ENCODE data around the gene CNTNAP5. TPM values are rescaled to one million over a fixed set of nuclear protein-coding genes. Genes with fewer than 3 reads are reported as not detected.
A peak's percentile ranks its signal among the peaks of the same experiment; 100 is the strongest.

Gene CNTNAP5
- total RNA-seq, 1 donor from 2014 or later, result 0.10 TPM

DNA sequence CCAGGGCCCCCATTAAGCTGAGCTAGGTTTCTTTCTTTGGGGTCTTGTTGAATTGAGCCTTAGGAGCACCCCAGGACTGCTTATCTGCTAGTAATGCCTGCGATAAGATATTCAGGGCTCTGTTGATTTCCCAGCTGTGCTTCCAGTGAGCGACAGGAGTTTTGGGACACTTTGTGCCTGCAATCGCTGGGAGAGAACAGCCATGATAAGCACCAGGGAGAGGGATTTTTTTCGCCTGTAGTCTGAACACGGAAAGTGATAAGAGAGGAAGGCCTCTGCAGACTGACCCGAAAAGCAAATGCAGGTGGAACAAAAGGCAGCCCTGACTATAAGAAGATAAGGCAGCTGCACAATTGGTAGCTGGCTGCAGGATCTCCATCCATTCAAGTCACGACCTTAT lies 244.3 kb downstream of the CNTNAP5 start:
- no peak for DNase-seq

- no peak for DNase-seq
Measured at GRCh38 chr2:124272261-124272841, 247.3 kb downstream of the CNTNAP5 start.

GRCh38 chr2:124281541-124281940 lies 256.5 kb downstream of the CNTNAP5 start:
- DNase-seq, result no peak

DNA sequence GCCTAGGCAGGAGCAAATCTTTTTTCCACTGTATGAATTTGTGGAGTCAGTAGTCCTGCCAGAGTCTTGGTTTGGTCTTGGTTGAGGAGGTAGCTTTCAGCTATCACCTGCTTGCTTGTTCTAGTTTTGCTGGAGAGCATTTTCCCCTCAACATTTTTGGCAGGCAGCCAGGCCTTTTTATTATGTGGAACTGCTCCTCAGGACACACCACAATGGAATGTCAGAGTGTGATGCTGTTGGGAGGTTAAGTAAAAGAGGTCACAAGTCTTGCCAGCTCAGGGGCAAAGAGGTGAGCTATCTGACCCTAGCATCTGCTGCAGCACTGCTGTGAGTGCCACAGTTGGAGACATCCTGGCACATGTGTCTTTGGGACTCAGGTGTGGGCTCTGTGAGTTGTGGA lies 258.0 kb downstream of the CNTNAP5 start:
- no peak for DNase-seq

- DNase-seq, result no peak
Measured at GRCh38 chr2:124286089-124286783, 261.1 kb downstream of the CNTNAP5 start.

DNA sequence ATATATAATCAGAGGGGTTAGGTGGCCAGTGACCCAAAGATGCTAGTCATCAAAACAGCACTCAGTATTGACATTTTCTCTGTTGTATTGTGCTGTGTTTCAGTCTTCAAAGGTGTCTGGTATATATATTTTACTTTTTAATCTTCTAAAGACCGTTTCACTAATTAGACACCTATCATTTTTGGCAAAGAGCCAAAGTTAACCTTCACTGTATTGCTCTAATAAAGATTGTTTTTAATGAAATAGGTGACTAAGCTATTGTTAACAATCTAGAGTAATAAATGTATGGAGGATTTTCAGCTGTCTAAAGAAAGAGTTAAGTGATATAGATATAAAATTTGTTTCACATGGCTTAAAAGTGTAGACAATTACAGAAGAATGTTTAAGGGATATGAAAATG lies 264.0 kb downstream of the CNTNAP5 start:
- no peak for DNase-seq

- DNase-seq, result no peak
Measured at GRCh38 chr2:124289615-124290014, 264.5 kb downstream of the CNTNAP5 start.

DNA sequence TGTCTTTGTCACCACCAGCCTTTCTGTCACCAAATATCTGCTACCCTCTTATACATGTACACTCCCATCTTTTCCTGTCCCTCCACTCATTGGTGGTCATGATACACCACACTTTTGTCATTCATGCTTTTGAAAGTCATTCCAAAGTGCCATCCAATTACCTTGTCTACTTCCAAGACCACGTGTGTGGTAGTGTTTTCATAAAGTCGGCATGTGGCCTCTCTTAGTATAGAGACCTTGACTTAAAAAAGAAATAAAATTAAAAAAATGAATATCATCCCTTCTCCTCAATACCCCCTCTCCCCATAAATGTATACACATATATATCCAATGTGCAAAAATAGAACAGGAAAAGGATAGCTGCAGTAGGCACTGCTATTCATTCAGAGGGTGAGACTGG lies 271.4 kb downstream of the CNTNAP5 start:
- DNase-seq, result no peak

DNA sequence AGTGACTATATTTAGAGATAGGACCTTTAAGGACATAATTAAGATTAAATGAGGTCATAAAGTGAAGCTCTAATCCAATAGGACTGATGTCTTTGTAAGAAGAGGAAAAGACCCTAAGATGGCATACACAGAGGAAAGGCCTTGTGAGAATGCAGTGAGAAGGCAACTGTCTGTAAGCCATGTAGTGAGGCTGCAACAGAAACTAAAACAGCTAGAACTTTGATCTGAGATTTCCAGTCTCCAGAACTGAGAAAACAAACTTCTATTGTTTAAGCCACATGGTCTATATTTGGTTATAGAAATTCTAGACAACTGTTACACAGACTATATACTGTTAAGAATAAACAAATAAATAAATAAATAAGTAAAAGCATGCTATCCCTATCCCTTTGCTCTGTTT lies 276.8 kb downstream of the CNTNAP5 start:
- no peak for DNase-seq

DNA sequence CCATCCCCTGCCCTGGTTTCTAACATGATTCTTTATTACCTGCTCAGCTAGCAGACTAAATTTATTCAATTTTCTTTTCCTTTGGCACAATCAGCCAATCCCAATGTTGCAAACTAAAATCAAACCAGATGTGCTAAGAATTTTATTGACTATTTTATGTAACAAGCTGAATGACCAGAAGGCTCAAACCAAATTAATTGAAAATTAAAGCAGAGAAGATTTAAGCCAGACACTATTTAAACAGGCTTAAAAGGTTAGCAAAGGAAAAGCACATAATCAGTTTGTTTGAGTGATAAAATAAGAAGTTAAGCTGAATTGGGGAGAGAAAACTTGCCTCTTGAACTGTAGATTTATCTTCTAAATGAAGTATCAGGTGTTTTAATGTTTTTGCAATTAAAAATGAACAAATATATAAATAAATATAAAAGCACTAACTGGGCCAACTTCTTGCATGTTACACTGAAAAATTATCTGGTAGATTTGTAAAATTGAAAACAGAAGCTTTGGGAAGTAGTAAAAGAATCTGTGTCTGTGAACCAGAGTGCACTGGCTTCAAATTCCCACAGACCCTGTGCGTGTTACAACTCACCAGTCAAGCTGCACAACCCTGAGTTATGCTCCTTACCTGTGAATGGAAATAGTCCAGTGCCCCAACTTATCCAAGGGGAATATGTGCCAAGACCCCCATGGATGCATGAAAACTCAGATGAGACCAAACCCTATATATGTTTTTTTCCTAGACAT lies 283.4 kb downstream of the CNTNAP5 start:
- no peak for DNase-seq

- DNase-seq, result no peak
Measured at GRCh38 chr2:124309563-124310138, 284.6 kb downstream of the CNTNAP5 start.

DNA sequence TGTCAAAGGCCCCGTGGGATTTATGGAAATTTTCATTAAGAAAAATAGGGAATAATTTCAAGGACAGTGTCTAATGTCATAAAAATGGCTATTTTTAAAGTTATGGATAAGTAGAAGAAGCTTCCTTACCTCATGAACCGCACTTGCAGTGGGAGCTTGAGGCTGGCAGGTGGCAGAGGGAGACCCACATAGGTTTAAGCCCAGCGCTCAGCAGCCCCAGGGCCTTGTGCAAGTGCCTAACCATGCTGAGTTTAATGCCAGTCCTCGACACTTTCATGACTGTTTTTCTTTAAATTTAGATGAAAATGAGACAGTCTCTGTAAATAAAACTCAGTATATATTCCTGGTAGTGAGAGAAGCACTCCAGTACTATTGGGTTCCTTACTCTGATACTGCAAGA lies 285.6 kb downstream of the CNTNAP5 start:
- no peak for DNase-seq

DNA sequence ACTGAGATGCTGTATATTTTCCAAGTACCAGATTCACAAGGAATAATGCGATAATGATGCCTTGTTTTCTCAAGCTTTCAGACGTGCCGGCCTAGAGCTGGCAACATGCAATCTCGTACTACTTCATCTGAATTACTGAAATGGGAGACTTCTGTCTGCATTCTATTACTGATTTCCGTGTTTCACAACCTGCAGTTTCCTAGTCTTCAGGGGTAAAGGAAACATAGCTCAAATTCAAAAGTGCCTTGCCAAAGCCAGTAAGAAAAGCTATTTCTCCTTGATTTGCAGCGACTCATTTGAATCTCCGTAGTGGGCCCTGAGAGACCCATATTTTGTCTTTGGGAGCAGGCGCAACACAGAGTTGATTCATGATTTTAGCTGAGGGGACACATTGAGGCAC lies 289.0 kb downstream of the CNTNAP5 start:
- DNase-seq, result no peak

GRCh38 chr2:124315221-124315880 lies 290.3 kb downstream of the CNTNAP5 start:
- DNase-seq, result peak; percentile 9

DNA sequence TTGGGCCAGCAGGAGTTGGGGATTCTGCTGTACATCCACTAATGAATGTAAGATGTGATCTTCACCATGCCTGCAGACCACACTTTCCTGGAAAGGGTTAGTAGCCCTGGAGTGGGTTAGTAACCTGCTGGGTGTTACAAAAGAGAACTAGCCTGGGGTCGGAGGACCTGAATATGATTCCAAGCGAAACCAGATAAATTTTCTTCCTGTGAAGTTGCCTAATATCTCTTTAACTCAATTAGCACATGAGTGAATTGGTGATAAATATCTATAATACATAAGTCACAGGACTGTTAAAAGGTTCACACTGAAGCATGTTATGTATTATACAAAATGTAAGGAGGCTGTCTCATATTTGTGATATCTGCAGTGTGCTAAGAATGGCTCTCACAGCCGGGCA lies 291.0 kb downstream of the CNTNAP5 start:
- DNase-seq, result no peak

GRCh38 chr2:124316881-124317605 lies 292.0 kb downstream of the CNTNAP5 start:
- DNase-seq, result no peak

DNA sequence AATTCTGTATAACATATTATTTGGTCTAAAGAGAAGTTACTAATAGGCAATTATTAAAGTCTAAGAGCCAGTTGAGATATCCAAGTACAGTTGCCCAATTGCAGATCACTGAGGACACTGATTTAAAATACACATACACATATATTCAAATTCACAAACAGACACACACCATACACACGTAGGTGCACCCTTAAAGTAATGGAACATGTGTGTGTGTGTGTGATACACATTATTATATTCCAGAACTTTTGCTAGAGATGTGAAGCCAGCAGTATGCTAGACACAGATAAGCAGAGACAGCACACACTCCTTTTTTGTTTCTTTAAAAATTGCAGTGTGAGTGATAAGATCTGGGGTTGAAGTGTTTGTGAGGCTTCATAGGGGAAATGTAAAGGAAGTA lies 292.5 kb downstream of the CNTNAP5 start:
- DNase-seq, result no peak

DNA sequence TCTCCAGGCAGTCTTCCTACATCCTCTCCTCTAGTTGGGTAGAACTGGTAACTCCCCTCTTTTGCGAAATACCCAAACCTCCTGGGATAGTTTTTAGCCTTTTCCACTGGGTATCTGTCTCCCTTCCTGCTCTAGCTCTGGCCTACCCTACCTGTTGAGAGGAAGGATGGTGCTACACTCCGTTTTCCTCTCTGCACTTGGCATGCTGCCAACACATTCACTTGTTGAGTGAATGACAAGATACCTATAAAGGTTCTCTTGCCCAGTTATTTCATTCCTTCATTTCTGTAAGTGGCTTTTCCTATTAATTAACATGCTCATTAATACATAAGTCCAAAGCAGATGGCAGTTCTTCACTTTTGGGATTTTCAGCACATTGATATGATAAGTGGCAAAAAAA lies 293.8 kb downstream of the CNTNAP5 start:
- no peak for DNase-seq

DNA sequence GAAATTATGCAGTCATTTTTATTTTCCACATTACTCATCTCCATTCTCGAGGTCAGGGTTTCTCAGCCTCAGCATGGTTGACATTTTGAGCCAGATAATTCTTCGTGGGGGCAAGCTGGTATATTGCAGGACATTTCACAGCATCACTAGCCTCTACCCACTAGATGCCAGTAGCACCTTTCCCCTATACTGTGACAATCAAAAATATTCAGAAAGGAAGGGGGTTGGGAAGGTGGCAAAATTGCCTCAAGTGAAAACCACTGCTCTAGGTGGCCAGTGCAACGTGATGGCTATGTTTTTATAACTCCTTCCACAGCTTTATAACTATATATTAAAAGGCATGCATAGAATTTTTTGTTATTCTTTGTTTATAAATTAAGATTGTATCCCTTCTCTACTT lies 294.5 kb downstream of the CNTNAP5 start:
- no peak for DNase-seq

GRCh38 chr2:124320051-124320688 lies 295.1 kb downstream of the CNTNAP5 start:
- no peak for DNase-seq

GRCh38 chr2:124323321-124323720 lies 298.2 kb downstream of the CNTNAP5 start:
- DNase-seq, result no peak

Measured in skin of body (tissue), 2 donors.